ENCODE data around the gene CDC42BPB.

The CDC42BPB gene

DNA sequence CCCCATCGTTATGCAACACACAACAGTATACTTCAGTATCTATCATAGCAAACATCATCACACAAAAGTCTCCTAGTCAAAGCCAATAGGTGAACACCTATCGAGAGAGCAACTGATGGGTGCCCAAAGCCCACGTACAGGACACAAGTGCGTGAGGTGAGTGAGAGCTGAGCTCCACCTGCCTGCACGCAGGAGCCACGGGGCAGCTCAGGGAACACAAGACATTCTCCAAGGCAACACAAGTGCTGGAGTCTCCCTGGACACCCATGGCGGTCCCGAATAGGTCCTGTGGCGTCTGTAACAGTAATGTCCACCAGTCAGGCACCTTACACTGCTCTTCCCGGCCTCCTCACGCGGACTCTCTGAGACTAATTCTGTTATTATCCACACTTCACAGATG lies 44.3 kb downstream of the CDC42BPB start:
- DNase-seq: no peak

DNA sequence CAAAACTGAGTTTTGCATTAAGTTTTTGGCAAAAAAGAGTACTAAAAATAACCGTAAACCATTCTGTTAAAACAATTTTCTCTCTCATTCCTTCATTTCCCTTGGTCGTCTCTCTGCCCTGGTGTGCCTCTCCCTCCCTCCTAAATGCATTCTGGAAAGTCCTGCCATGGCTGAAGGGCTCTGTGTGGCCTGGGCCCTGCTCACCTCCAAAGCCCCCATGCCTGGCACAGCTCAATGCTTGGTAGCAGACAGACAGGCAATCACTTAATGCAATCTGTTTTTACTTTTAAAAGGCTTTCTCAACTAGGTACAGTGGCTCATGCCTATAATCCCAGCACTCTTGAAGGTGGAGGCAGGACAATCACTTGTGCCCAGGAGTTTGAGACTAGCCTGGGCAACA lies 47.8 kb downstream of the CDC42BPB start:
- DNase-seq: no peak

DNA sequence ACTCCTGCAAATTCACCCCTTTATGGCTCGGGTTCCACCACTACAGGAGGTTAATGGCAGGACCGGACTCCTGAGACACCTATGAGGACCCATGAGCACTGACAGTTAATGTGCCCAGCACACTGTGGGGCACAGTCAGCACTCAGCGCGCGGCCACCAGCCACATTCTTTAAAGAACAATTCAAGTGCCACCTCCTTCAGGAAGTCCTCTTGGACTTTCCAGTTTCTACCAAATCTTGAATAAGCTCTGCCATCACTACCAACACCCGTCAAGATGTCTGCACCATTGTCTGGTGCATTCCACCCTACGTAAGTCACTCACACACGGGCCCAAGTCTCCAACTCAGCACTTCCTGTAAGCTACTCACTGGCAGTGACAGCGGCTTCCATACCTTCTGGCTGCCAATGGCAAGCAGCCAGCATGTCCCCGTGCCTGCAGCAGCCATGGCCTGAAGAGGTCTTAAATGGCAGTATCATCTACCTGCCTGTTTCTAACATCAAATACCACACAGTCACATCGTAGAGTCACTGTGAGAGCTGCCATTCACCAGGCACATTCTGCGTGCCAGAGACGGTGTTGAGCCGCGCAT lies 48.5 kb downstream of the CDC42BPB start:
- DNase-seq: no peak

DNA sequence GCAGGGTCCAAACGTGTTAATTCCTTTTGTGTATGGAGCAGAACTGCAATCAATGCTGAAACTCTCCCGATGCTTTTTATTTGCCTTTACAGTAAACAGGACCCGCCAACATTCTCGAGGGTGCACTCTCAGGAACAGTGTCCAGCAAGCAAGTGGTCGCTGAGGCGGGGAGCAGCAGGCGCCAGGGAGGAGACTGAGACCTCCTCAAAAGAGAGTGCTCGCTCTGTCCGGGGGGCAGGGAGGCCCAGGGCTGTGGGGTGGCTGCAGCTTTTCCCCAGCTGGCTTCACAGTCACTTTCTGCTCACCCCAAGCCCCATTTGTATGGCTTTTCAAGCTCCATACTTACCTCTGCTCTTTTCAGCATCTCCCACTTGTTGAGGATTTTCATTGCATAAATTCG lies 49.2 kb downstream of the CDC42BPB start:
- no peak for DNase-seq

DNA sequence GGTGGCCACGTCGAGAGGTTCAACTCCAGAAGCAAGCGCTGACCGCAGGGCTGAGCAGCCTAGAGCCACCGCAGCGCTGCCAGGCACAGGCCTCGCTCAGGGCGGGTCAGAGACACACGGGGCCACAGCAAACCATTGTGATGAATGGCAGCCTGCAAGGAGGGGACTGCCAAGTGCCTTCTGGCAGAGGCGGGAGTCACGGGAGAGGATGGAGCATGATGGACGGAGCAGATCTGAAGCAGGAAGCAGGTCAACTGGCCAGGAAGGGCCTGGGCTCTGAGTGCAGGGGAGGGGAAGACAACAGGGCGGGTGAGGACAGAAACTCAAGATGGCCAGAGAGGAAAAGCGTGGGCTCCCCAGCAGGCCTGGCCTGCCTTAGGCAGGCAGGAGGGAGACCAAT lies 49.8 kb downstream of the CDC42BPB start:
- no peak for DNase-seq

DNA sequence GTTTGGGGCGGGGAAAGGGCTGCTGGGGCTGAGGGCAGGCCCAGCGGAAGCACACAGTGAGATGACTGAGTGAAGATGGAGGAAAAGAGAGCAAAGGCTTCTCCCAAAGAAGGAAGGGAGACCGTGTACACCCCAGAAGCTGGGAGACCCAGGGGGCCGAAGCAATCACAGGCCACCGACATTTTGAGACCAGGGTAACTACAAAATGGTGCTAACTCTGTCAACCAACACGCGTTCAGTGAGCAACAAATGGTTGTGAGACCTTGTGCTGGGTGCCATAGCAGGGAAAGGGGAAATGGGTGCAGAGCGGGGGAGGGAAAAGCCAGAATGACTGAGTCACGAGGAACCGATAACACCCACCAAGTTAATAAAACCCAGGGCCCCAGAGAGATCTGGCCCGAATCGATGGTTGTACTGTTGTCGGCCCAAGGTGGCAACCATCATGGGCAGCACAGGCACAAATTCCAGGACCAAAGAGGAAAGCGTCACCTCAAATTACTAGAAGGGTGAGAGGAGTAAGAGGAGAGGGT lies 50.3 kb downstream of the CDC42BPB start:
- DNase-seq: no peak

DNA sequence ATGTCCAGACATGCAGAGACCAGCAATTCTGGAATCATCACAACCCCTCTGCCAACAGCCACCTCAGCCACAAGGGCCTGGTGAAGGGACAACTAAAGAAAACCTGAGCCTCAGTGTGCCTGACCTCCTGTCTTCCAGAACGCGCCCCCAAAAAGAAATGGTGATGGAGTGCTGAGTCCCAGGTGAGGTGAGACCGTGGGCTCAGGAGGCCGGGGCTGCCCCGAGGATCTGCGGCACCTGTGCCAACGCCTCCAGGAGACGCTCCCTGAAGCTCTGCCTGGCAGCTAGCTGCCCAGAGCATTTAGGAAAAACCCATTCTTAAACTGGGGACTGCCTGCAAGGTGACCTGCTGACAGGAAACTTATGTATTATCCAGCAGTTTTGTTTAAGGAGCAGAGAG lies 51.2 kb downstream of the CDC42BPB start:
- DNase-seq: no peak

DNA sequence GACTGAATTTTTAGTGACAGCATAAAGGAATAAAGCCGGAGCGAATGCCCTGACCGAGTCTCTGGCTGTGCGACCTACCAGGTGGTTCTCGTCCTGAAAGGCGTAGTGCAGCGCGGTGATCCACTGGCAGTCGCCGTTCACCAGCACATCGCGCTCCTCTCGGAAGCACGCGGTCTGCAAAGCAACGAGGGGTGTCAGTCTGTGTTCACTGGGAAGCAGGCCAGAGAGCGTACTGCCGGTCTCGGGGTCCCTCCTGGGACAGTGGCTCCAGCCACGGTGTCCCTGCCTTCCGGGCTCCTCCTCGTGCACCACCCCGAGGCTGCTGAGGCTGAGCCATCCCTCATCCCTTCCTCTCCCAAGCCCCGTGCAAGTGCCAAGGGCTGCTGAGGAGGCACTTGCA lies 53.5 kb downstream of the CDC42BPB start:
- no peak for DNase-seq

DNA sequence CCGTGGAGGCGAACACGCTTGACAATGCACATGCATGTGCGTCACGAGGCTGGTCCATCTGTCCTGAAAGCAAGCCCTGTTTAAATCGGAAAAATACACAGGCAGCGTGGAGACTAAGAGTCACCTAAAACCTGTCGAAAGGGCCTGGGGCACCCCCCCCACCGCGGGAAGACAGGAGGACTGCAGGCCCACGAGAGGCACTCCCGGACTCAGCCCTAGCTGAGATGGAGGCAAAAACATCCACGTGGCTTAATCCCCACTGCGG lies 54.1 kb downstream of the CDC42BPB start:
- no peak for DNase-seq

DNA sequence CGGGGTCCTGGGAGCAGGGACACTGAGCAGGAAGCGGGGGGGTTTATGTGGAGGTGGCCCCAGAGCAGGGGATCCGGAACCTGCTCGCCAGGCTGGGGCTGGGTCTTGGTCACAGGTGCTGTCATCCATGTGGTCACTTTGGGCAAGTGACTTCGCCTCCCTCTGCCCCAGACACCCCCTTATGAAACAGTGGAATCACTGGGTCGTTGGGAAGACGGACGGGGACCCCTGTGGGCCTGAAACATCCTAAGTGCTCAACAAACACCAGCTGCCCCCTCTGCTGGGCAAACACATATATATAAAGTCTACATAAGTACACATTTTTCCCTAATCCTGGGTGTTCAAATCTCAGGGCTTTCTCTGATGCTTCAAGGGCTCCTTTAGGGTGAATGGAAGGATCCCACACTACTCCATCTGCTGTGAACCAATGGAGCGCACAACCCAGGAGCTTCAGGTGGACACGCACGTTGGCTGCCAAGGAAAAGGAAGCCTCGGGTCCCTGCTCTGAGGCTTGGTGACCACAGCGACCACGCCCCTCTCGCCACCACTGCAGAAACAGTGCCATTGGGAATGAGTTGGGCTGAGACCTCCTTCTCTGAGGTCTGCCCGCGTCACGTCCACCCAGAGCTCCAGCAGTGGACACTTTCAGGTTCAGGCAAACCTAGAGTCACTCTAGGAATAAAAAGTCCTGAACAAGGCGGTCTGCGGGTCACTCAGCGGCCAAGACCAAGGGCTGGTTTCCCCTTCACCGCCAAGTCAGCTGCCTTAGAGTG lies 54.6 kb downstream of the CDC42BPB start:
- DNase-seq: no peak

DNA sequence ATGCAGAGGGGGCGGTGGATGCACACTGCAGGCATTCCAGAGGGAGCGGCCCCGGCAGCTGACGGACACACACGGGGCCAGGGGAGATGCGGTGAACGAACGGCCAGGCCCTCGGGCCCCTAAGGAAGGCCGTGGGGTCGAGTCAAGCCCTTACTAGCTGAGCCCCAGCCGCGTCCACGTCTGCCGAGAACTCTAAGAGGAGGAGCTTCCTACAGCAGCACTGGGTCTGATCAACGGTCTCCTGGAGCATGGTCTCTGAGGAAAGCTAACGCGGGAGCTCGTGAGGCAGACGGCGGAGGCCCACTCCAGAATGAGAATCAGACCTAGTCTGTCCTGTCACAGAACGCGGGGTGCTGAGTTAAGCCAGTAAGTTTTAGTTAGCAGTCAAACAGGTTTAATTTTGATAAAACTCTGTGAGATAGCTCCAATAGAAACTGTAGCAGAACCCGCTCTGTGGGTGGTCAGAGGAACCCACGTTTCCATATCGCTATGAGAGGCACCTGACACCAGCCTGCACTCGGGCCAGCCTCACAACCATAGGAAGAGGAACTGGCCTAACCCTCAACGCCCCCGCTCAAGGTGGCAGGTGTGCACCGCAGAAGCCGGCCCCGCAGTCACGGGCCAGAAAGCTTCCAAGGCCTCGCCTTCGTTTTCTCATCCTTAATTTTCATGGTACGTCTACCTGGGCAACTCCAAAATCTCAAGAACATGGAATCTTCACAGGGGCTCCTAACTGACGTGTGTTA lies 55.5 kb downstream of the CDC42BPB start:
- DNase-seq: no peak

DNA sequence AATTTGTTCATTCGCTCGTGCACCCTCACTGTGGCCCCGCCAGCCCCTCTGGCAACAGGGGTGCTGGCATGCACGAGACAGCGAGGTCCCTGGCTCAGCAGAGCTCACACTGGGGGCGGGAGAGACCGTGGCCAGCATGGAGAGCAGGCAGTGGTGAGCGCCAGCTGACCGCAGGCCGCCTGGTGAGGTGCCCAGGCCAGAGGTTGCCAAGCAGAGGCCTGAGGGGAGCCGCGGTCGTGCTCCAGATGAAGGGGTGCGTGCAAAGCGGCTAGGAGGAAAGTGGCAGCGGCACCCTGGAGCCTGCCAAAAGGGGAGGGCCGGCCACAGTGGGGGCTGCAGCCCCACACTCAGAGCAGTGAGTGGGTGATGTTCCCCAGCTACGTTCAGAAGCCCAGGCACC lies 56.1 kb downstream of the CDC42BPB start:
- no peak for DNase-seq

DNA sequence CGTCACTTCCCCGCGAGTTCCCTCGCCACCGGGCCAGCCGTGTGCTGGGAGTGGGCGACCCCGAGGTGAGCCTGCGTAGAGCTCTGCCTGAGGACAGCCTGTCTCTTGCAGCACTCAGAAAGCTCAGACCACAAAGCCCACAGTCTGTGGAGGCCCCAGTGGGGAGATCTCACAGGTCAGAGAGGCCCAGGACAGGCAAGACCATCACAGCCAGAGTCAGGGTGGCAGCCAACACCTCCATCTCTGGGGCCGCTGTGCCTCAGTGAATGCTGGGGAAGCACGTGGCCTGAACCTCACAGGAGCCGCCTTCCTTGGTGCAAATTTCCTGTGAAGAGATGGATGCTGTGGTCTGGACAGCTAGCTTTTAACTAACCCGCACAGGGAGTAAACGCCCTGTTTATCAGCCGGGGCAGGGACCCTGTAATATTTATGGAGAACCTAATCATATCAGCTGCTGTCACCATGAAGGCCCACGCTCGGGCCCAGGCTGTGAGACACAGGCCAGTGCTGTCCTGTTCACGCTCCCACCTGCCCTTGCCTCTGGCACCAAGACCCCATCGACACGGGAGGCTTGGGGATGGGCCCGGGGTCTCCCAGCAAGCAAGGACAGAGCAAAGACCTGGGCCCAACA lies 56.9 kb downstream of the CDC42BPB start:
- DNase-seq: no peak

DNA sequence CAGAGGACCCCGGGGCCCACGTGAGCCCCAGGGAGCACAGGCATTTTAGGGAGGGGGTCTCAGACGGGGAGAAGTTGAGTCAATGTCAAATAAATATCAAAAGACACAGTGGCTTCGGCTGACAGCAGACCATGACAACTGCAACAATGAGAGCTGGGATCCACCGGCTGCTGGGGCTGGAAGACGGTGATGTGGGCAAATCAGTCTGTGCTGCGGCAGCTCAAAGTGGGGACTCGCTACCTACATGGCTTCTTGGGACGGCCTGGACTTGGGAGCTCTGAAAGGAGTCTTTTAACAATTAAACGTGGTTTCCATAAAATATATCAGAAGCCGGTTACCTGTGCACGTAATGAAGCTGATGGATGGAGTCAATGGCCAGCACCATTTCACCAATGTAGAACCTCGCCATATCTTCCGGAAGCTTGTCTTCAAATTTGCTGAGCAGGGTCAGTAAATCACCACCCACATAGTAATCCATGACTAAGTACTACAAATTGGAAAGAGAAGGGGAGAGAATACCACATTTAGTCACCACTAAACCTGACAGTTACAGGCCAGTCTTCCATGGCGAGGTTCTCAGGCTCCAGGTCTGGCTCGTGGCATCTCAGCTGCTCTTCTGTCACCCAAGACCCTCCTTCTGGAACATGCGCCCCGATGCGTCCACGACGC lies 58.0 kb downstream of the CDC42BPB start:
- no peak for DNase-seq

DNA sequence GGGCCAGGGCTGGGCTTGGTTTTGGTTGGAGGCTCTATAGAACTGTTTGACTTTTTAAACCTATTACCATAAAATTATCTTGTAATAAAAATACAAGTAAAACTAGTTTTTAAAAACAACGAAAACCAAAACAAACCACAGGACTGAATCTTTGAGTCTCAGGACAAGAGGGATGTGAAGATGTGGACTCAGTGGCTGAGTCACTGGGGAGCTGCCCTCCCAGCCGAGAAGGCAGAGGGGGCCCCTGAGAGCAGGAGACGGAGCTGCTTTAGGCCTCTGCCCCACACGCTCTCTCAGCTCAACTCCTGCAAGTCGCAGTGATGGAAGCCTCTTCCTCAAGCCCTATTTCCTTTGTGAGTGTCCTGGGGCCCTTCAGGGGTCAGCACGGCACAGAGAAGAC lies 59.0 kb downstream of the CDC42BPB start:
- no peak for DNase-seq

DNA sequence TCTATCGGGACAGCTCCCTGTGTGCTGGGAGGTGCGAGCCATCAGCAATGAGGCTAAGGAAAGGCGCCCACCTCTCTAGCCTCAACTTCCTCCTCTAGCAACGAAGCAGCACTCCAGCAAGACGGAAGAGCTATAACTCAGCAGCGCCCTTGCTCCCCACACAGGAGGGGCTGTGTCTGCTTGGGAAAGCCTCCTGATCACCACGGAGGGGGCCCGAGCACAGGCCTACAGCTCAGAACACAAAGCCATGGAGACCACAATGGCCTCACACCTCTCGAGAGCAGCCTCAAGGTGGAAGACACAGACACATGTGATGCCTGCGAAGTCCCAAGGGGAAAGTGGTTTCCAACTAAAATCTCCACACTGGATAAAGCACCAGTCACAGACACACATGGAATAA lies 60.4 kb downstream of the CDC42BPB start:
- no peak for DNase-seq

DNA sequence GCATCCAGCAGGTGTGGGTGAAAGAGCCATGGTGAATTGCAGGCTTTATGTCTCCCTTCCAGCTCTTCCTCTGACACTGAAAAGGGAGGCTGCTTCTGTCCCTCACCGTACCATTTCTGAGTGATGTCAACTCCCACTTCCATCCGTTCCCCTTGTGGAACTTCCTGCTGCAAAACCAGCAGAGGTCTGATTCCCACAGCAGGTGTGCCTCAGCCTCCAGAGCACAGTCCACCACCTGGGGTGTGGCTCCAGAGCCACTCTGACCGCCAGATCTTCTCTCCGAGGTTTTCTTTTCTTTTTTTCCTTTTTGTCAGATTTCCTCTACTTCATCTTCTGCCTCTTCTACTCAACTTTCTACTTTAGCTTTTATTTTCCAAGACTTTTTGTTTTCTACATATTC lies 62.7 kb downstream of the CDC42BPB start:
- DNase-seq: no peak

DNA sequence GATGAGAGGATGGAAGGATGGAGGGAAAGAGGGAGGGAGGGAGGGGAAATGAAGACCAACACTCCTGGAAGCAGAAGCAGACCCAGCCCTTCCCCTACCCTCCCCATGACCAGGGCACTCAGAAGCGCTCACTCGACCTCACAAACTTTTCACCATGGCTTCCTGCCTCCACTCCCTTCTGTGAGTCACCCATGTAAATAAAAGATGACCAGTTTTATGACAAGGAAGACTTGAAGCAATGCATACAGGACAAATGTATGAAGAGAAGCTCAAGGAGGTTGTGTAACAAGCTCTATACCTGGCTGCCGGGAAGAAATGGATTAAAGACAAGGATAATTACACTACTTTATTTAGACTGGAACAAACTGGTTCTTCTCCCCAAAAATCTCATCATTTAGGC lies 63.8 kb downstream of the CDC42BPB start:
- peak; percentile 15 to 42 (median 17) for DNase-seq

DNA sequence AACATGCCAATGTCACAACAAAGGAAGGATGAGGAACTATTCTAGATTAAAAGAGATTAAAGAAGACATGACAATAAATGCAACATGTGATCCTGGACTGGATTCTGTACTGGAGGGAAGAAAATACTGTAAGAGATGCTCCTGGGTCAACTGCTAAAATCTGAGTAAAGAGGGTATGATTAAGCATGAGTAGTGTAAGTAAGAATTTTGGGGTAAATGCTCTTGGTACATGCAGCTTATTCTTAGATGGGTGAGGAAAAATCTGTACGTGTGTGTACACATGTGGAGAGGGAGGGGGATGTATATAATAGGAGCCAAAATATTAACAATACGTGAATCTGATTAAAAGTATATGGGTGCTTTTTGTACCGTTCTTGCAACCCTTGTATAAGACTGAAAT lies 66.0 kb downstream of the CDC42BPB start:
- DNase-seq: no peak

DNA sequence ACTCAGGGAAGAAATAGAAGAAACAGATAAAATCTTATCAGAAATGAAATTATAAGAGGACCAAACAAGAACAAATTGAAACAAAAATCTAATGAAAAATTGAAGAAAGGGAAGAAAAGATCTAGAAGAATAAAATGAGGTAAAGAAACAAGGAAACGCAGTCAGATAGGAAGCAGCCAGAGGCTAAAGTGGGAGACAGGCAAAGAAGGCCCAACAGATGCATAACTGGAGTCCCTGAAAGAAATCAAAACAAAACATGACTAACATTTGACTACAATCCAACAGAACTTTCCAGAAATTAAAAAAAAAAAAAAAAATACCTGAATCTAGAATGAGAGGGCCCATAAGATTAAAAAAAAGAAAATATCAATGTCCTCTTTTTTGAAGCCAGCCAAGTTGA lies 69.3 kb downstream of the CDC42BPB start:
- DNase-seq: no peak

DNA sequence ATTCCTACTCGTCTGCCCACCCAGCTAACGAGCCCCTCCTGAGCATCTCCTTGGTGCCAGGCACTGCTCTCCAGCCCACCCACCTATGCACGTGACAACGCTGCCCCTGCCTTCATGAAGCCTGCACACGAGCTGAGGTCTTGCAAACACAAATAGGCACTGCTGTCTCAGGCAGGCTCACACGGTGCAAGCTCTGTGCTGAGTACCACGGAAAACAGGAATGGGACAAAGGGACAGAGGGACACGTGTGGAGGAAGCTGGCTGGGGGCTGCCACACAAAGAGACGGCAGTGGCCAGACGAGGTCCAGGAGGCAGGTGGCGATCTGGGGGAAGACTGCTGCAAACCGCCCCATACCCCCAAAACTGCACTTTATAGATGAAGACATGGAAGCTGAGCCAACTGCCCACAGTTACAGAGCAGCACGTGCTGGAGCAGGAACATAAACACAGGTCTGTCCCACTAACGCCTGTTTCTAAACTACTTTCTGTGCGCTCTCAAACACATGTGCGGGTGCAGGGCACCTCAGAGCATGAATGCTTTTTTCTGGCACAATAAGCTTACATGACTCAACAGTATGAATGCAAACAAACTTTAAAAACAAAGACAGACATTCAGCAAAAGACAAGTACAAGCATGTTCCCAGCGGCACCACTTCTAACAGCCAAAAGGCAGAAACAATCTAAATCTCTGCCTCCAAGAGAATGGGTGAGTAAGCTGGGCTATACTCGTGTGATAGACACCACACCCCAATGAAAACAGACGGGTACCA lies 70.4 kb downstream of the CDC42BPB start:
- no peak for DNase-seq

DNA sequence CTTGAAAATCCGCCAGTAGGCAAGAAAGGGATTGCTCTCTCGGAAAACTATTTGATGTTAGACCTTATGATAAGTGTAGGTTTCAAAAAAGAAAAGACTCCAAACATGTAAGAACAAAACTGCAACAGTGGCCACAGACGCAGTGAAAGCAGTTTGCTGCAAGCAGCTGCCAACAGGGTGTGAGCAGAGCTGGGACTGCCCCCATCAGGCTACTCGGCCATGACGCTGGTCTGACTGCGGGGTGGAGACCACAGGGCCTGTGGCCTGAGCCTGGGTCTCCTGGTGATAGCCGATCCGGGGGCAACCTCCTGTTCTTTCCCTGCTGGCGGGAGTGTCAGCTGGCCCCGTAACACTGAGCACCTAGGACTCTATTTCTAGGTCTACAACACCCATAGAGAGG lies 71.7 kb downstream of the CDC42BPB start:
- DNase-seq: no peak
